PFSK-1 (cell line): ENCODE measurements around the gene WDR70.

Experiments
- FOXP2 ChIP-seq: optimal IDR thresholded peaks from 2 replicates; pipeline ENCODE3; 2011; ENCODE audit warnings: borderline replicate concordance, control low read depth, inconsistent platforms; ENCODE audit not compliant: insufficient read depth; ENCODE audit errors: extremely low read length, extremely low read depth
- POLR2AphosphoS5 ChIP-seq: IDR thresholded peaks from 2 replicates; pipeline ENCODE4 v1.6.1; 2012; ENCODE audit warnings: low read depth, mild to moderate bottlenecking, control low read depth, low read length, moderate library complexity
- SIN3A ChIP-seq: IDR thresholded peaks from 2 replicates; pipeline ENCODE4 v1.6.1; 2012; ENCODE audit warnings: mild to moderate bottlenecking, low read length, moderate library complexity, borderline replicate concordance; ENCODE audit not compliant: insufficient read depth
- TAF1 ChIP-seq: IDR thresholded peaks from 2 replicates; pipeline ENCODE4 v1.6.1; 2012; ENCODE audit warnings: low read length, control low read depth, borderline replicate concordance; ENCODE audit not compliant: insufficient read depth
- TF ChIP-seq, protein P1 (sequence below), 2 experiments: IDR thresholded peaks; 2 replicates each; pipeline versions ENCODE4 v1.6.1 to v1.8.0; 2011 to 2012; ENCODE audit warnings: low read depth in 2 of 2, low read length in 2 of 2, control low read depth in 1 of 2, inconsistent platforms in 1 of 2, mild to moderate bottlenecking in 1 of 2, moderate library complexity in 1 of 2; ENCODE audit not compliant: insufficient read depth in 1 of 2

Gene WDR70

DNA sequence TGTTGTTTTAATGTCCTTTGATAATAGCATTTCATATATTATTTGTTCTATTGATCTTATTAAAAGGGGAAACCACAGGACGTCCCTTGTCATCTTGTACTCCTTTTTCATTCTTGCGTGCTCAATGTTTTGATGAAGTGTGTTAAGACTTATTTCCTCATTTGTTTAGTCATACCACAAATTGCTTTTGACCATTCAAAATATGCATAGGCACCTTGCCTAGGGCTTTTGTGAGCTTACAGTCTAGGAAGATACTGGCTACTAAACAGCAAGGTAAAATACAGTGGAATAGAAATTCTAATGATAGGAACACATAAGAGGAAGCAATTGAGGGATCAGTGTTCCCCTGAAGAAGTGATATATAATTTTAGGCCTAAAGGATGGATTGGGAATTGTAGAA, 190.3 kb downstream of the WDR70 start:
- no peak for TF ChIP-seq SIN3A
- TF ChIP-seq, protein P1, sequence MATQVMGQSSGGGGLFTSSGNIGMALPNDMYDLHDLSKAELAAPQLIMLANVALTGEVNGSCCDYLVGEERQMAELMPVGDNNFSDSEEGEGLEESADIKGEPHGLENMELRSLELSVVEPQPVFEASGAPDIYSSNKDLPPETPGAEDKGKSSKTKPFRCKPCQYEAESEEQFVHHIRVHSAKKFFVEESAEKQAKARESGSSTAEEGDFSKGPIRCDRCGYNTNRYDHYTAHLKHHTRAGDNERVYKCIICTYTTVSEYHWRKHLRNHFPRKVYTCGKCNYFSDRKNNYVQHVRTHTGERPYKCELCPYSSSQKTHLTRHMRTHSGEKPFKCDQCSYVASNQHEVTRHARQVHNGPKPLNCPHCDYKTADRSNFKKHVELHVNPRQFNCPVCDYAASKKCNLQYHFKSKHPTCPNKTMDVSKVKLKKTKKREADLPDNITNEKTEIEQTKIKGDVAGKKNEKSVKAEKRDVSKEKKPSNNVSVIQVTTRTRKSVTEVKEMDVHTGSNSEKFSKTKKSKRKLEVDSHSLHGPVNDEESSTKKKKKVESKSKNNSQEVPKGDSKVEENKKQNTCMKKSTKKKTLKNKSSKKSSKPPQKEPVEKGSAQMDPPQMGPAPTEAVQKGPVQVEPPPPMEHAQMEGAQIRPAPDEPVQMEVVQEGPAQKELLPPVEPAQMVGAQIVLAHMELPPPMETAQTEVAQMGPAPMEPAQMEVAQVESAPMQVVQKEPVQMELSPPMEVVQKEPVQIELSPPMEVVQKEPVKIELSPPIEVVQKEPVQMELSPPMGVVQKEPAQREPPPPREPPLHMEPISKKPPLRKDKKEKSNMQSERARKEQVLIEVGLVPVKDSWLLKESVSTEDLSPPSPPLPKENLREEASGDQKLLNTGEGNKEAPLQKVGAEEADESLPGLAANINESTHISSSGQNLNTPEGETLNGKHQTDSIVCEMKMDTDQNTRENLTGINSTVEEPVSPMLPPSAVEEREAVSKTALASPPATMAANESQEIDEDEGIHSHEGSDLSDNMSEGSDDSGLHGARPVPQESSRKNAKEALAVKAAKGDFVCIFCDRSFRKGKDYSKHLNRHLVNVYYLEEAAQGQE (IDR thresholded peaks at IDR 0.05; ENCODE audit: insufficient read depth in 1 of 2, low read depth in 2 of 2, low read length in 2 of 2) = no peak
- no peak for TF ChIP-seq TAF1
- TF ChIP-seq POLR2AphosphoS5 = no peak
- no peak for TF ChIP-seq FOXP2

DNA sequence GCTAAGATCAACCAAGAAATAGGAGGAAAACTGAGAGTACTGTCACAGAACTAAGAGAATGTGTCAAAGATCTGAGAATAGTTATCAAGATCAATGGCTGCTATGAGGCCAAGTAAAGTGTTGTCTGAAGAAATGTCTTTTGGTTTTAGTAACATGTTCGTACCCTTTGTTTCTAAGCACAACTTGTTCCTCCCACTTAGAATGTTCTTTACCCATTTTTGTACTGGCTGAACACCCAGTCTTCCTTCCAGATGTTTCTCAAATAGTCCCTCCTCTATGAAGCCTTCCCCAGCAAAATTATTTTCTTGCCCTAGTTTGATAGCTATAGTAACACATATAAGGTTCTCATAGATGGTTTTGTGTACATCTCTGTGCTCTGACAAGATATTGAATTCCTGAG, 191.5 kb downstream of the WDR70 start:
- no peak for TF ChIP-seq POLR2AphosphoS5
- TF ChIP-seq FOXP2 = no peak
- TF ChIP-seq, protein P1 (IDR thresholded peaks at IDR 0.05; ENCODE audit: insufficient read depth in 1 of 2, low read depth in 2 of 2, low read length in 2 of 2) = no peak
- no peak for TF ChIP-seq TAF1
- TF ChIP-seq SIN3A = no peak

DNA sequence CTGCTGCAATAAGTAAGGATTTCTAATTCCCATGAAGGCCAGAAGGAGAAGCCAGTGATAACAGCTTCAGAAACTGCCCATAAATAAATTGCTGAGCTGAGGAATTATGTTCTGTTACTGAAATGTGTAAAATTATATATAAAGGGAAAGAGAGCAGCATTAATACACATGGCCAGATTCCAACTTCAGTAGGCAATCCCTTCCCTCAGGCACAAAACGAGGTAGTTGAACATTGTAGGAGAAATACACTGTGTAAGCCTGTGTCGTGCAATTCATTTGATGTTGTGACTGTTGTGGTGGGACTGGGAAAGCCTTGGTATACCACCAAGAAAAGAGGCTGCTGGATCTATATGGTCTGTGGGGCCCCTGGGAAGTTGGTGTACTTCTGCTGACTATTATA, 192.9 kb downstream of the WDR70 start:
- TF ChIP-seq POLR2AphosphoS5 (no peak), FOXP2 (no peak)
- TF ChIP-seq, protein P1 (IDR thresholded peaks at IDR 0.05; ENCODE audit: insufficient read depth in 1 of 2, low read depth in 2 of 2, low read length in 2 of 2) = no peak

DNA sequence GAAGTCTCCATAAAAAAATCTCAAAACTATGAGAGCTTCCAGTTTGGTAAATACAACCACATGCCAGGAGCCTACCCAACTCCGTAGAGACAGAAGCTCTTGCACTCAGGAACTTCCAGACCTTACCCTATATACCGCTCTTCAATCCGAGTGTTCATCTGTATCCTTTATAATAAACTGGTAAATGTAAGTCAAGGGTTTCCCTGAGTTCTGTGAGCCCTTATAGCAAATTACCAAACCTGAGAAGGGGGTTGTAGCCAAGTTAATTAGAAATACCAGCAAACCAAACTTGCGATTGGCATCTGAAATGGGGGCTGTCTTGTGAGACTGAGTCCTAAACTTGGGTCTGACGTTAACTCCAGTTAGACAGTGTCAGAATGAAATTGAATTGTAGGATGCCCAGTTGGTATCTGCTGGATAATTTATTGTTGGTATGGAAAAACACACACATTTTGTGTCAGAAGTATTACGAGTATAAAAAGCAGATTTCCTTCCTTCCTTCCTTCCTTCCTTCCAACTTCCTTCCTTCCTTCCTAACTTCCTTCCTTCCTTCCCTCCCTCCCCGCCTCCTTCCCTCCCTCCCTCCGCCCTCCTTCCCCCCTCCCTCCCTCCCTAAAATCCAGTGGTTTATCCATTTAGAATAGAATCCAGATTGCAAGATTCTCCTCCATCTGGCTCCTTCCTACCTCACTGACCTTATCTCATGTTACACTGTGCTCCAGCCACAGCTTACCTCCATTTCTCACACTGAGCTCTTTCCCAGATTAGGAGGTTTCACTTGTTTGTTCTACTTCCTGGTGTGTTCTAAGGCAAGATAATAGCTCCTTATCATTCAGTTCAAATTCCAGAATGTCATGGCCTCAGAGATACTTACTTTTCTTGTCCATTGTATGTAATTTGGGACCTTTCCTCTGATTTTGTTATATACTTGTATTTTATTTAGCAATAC, 196.7 kb downstream of the WDR70 start:
- no peak for TF ChIP-seq POLR2AphosphoS5
- no peak for TF ChIP-seq TAF1
- no peak for TF ChIP-seq FOXP2
- TF ChIP-seq, protein P1 (IDR thresholded peaks at IDR 0.05; ENCODE audit: insufficient read depth in 1 of 2, low read depth in 2 of 2, low read length in 2 of 2) = no peak
- TF ChIP-seq SIN3A = no peak
